ENCODE data around the gene SUSD4. TPM values are rescaled to one million over a fixed set of nuclear protein-coding genes. Genes with fewer than 3 reads are reported as not detected.
A peak's percentile ranks its signal among the peaks of the same experiment; 100 is the strongest.

The SUSD4 gene
- total and polyA plus RNA-seq, 2 donors (not counting 3 experiments of a cell fraction or from before 2014, with no cell fraction given) = not detected

GRCh38 chr1:223183268-223183862, 180.6 kb downstream of the SUSD4 start:
- Histone ChIP-seq H4K20me1 (replicated peaks; ENCODE audit: control insufficient read depth, extremely low read depth, insufficient read depth, low read length) (no peaks in the 10 kb centered on the region), H3K4me3 (replicated peaks in 1 of 3; ENCODE audit: insufficient read depth in 1 of 3, low read depth in 1 of 3, low read length in 3 of 3) (no peak overlapping the region), H2AFZ (ENCODE audit: low read depth, low read length) (no peak overlapping the region), H3K9me1 (replicated peaks; ENCODE audit: control insufficient read depth, extremely low read depth, insufficient read depth, low read length) (no peaks in the 10 kb centered on the region), H3K79me2 (ENCODE audit: control insufficient read depth, insufficient read depth, low read length) (no peaks in the 10 kb centered on the region), H3K9ac (replicated peaks; ENCODE audit: extremely low read depth, insufficient read depth, low read length) (no peak overlapping the region), H3K9me3 (replicated peaks; ENCODE audit: control insufficient read depth, insufficient read depth, low read length) (no peaks in the 10 kb centered on the region), H3K4me1 (ENCODE audit: control insufficient read depth, extremely low read depth, insufficient read depth, low read length) (no peaks in the 10 kb centered on the region), H3K4me2 (ENCODE audit: insufficient read depth, low read length) (no peak overlapping the region), H3K27me3 (ENCODE audit: control insufficient read depth in 2 of 2, insufficient read depth in 2 of 2, low read length in 2 of 2) (no peaks in the 10 kb centered on the region), H3K36me3 (ENCODE audit: control insufficient read depth in 2 of 2, extremely low read depth in 1 of 2, insufficient read depth in 2 of 2, low read length in 2 of 2) (no peaks in the 10 kb centered on the region), H3K27ac (ENCODE audit: insufficient read depth, low read depth, low read length) (no peak overlapping the region)
- ChIA-PET POLR2A (no interaction called here), CTCF (no interaction called here)
- dilution Hi-C loops (cut with MboI; ENCODE audit: extremely low pct_ligation_motif_present, low sequenced_read_pairs) = no loop called here
- intact Hi-C loops (cut with micrococcal nuclease) = no loop called here
- DNase-seq (ENCODE audit: low read depth, low spot score) (no peak), FAIRE-seq (peak; percentile 47)
- no TSS peak for BruUV-seq (replicated peaks)
- TF ChIP-seq POLR2A (IDR thresholded peaks at IDR 0.05; ENCODE audit: low read depth, low read length) = no peak
- TF ChIP-seq MYC (IDR thresholded peaks at IDR 0.05; ENCODE audit: low read depth, low read length) = no peak
- no peak for TF ChIP-seq JUN (IDR thresholded peaks at IDR 0.05; ENCODE audit: borderline replicate concordance, insufficient read depth, insufficient read length, low read depth)
- TF ChIP-seq POLR2AphosphoS5 (IDR thresholded peaks at IDR 0.05; ENCODE audit: insufficient read depth, low read depth, low read length) = no peak
- TF ChIP-seq GATA2 (IDR thresholded peaks at IDR 0.05; ENCODE audit: insufficient read depth, insufficient read length, low read depth, low read length) = no peak
- TF ChIP-seq CTCF (IDR thresholded peaks at IDR 0.05; ENCODE audit: extremely low read depth in 1 of 2, insufficient read depth in 1 of 2, low read depth in 1 of 2, low read length in 2 of 2) = no peak
- no peak for TF ChIP-seq MAX (IDR thresholded peaks at IDR 0.05; ENCODE audit: insufficient read depth, insufficient read length)
- TF ChIP-seq EZH2 (IDR thresholded peaks at IDR 0.05; ENCODE audit: borderline replicate concordance, low read depth, low read length, severe bottlenecking) = no peak
- TF ChIP-seq FOS (IDR thresholded peaks at IDR 0.05; ENCODE audit: borderline replicate concordance, insufficient read depth, low read length) = no peak
